GM10248 (cell line): ENCODE results near the gene HOXA6.

Experiments used
- CTCF ChIA-PET: fragments of 300-600 bp; sonication (Branson Sonifier 250); formaldehyde crosslinking; extraction: SDS; loops from one replicate; lab custom pipeline; 2021; ENCODE audit warnings: antibody characterized with exemption; lab: Yijun Ruan, JAX
- POLR2A ChIA-PET: fragments of 350-650 bp; sonication (Branson Sonifier 250); formaldehyde crosslinking; extraction: SDS; loops from one replicate; lab custom pipeline; 2020; ENCODE audit warnings: antibody characterized with exemption; lab: Yijun Ruan, JAX
- DNase-seq: peaks from one replicate; pipeline ENCODE4 v3.0.0; 2012; ENCODE audit errors: extremely low spot score
- TF ChIP-seq, protein P1 (sequence below): IDR thresholded peaks from 2 replicates; pipeline ENCODE4 v1.5.1; 2012; ENCODE audit warnings: mild to moderate bottlenecking, low read depth; ENCODE audit errors: extremely low read depth, missing control alignments, control extremely low read depth

Gene HOXA6

DNA sequence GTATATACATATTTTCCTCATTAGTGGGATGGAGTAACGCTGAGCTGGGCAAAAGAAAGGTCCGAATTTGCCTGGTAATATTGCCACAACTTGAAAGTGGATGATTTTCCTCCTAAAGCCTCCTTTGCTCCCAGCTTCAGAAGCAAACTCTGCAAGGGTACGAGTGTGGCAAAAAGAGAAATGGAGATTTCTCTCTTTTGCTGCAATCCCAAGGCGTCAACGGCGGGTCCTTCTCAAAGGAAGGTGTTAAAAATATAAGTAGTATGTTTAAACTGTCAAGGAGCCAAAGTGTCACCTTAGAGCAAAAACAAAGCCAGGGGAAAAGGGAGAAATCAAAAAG is 32.7 kb downstream of the HOXA6 start:
- TF ChIP-seq, protein P1, sequence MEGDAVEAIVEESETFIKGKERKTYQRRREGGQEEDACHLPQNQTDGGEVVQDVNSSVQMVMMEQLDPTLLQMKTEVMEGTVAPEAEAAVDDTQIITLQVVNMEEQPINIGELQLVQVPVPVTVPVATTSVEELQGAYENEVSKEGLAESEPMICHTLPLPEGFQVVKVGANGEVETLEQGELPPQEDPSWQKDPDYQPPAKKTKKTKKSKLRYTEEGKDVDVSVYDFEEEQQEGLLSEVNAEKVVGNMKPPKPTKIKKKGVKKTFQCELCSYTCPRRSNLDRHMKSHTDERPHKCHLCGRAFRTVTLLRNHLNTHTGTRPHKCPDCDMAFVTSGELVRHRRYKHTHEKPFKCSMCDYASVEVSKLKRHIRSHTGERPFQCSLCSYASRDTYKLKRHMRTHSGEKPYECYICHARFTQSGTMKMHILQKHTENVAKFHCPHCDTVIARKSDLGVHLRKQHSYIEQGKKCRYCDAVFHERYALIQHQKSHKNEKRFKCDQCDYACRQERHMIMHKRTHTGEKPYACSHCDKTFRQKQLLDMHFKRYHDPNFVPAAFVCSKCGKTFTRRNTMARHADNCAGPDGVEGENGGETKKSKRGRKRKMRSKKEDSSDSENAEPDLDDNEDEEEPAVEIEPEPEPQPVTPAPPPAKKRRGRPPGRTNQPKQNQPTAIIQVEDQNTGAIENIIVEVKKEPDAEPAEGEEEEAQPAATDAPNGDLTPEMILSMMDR: no peak
- no peak for DNase-seq
- CTCF ChIA-PET: no interaction called here
- POLR2A ChIA-PET: no interaction called here

DNA sequence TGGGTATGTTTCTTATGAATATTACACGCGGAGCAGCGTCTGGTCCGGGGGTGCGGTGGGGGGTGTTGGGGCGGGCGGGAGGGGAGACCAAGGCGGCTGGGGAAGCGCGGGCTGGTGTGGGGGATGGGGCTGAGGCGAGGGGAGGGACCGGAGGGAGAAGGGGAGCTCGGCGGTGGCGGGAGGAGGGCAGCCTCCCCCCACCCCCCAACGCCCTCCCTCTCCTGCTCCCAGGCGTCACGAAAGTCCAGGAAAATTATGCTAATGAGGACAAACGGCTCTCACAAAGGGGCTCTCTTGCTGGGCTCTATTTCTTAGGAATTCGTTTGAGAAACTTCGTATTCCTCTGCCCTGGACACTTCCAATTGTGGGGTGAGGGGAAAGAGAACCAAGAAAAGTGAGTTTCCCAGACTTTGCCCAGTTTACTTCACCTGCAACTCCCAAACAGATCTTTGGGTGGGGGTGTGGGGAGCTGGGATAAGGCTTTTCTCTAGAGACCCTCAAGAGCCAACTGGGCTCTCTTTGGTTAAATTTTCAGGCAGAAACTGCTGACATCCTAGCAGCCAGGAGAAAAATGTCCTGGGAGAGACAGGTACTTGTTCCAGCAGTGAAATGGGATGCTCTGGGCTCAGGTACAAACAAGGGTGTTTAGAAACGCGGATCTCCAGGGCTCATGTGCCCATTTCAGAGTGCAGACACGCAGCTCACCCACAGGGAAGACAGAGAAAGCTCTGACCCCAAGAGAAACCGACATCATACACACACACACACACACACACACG is 33.4 kb downstream of the HOXA6 start:
- ChIA-PET POLR2A (no interaction called here), CTCF (no interaction called here)
- TF ChIP-seq, protein P1: no peak
- no peak for DNase-seq

DNA sequence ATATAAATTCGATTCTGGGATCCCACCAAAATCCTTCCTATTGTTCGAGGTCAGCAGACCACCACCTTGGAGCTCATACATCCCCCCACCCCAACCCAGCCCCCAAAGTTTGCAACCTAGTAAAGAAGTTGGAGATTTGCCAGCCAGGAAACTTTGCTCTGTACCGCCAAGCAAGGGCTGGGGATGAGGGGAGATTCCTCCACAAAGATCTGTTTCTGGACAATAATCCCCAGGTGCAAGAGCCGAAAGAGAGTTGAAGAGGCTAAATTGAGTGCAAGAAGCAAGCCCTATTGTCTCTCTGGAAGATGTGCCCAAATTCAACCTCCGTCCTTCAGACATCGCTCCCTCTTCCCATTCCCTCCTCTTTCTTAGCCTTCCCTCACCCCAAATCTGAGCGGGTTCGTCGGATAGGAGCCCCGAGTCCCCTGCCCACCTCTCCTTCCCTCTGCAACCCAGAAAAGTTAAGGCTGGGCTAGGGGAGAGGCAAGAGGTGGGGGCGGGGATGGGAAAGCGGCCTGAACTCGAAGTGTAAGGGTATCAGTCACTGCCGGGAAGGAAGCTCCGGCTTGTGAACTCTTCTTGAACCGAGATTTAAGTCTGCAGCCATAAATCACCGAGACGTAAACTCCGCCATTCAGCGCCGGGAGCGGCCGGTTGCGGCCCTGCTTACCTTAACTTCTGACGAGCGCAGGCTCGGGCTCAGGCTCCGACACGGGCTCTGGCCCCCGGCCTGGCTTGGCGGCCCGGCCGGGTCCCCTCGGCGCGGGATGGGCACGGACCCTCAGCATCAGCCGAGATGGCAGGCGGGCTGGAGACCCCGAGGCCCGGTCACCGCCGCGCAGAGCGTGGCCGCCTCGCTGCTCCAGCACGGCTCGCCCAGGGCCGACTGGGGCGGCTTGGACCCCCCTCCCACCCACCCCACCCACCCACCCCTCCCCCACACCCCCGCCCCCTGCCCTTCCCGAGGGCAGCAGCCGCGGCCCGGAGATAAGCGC is 34.3 kb downstream of the HOXA6 start:
- TF ChIP-seq, protein P1: no peak
- ChIA-PET POLR2A (no interaction called here), CTCF (no interaction called here)
- no peak for DNase-seq

DNA sequence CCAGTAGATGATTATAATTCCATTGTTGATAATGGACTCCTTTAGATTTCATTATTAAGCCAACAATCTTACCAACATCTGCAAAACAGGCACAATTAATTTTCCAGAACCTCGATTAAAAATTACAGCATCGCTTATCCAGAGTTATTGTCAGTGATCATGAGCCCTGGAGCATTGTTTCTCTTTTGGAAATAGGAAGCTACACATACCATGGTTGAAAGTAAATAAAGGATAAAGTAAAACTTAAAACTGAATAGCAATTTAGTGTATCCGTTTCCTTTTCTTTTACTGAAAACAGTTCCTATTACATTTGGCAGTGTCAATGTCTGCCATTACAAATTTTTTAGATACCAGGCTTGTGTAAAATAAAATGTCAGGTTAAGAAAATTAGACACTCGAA is 35.2 kb downstream of the HOXA6 start:
- no peak for DNase-seq
- ChIA-PET CTCF (no interaction called here), POLR2A (no interaction called here)
- TF ChIP-seq, protein P1: no peak

DNA sequence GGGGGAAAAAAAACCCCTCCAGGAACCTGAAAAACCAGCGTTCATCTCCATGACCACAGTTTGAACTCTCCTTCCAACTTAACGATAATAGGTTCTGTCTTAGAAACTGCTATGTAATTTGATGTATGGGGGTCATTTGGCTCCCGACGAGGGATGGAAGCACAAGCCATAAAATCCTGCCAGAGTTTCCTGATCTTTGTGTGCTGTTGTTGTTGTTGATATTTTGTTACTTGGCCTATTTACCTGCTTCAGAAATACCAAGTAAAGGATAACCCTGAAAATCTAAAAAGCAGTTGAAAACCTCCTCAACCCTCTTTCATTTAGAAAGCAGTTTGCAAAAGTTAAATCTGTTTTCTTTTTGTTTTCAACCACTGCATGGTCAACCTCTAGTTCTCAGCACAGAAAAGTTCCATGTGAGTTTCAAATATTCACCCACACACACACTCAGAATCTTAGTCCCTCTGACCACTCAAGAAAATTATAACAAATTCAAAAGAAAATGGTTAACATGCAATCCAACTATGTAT is 35.8 kb downstream of the HOXA6 start:
- DNase-seq: no peak
- POLR2A ChIA-PET: no interaction called here
- CTCF ChIA-PET: no interaction called here
- TF ChIP-seq, protein P1: no peak

DNA sequence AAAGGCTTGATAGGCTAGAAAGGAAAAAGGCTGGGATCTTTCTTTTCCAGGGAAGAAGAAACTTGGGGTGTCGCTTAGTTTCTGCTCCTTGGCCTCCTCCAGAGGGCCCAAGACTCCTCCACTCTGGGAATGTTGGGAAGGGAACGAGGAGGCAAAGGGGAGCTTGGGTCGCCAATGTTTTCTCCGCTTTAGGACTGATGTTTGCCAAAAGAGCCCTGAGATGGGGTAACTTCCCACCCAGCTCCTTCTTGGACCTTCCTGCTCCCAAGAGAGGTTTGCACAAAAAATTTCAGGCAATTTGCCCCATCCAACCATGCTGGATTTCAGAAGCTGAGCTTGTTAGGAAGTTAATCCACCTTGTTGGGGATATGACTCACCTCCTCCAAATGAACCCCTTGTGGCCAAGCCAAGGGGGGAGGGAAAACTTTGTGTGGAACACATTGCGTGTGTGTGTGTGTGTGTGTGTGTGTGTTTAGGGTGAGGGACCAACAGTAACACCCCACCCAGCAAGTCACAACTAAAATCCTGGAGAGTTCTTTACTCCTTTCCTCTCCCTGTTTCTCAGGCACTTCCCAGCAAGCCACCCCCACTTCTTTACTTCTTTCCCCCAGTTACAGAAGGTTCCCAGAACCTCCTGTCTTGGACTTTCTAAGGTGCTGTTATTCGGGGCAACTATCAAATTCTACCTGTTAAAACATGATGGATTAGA is 36.4 kb downstream of the HOXA6 start:
- no peak for DNase-seq
- TF ChIP-seq, protein P1: no peak
- ChIA-PET POLR2A (no interaction called here), CTCF (interaction anchor here (1.0 to 1.2 kb wide), 3 partner anchors 9 to 85 kb away, joined by 3 to 4 read pairs (median 3); partner anchors contain the start of gene HOXA4)
